Subcutaneous adipose tissue (tissue), 4 donors: ENCODE results near the gene CDC16. TPM values are rescaled to one million over a fixed set of nuclear protein-coding genes. Genes with fewer than 3 reads are reported as not detected.

Source experiments
- CTCF ChIP-seq: fragments of 450-650 bp; IDR thresholded peaks from one replicate; pipeline ENCODE4 v1.5.1; 2016; ENCODE audit warnings: low read depth, mild to moderate bottlenecking, control low read depth, antibody characterized with exemption, moderate library complexity
- total RNA-seq, 4 donors: library from RNA; depleted of rRNA; stranded (reverse); fragments of >200 nt; gene quantifications; one replicate each; pipeline ENCODE4 v1.1.0, GENCODE V29; 2016

CDC16 gene
- total RNA-seq, 4 donors from 2014 or later, result 69.6 to 95.5 (median 91.6) TPM

DNA sequence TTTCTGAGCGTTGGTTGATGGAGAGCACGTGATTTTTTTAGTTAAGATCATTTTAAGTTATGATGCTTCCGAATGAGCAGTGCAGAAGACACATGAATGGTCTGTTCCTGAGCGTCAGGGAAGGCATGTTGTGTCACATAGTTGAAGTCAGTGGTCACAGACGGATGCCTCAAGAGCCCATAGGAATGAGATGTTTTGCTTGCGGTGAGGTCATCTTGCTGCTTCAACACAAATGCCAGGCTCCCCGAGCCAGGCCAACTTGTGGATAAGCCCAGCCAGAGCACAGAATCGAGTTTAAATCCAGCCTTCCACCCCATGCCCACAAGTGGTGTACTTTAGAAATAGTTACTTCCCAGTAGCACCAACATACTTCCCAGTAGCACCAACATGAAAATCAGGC, 52.1 kb downstream of the CDC16 start:
- no peak for TF ChIP-seq CTCF

DNA sequence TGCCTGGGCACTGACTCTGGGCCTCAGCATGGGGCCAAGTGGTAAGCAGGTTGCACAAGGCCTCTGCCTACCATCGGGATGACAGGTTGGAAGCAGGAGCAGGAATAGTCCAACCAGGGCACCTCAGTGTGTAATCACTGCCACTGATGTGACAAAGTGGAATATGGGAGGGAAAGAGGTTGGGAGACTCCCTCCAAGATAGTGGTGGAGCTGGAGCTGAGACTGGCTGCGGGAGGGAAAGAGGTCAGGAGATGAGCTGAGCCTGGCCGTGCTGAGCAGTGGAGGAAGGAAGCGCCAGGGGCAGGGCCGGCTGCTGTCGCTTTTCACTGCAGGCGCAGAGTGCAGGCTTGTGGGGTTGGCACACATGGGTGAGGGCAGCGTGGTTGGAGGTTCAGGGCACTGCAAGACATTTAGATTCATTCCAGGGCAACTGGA, 53.5 kb downstream of the CDC16 start:
- no peak for TF ChIP-seq CTCF

DNA sequence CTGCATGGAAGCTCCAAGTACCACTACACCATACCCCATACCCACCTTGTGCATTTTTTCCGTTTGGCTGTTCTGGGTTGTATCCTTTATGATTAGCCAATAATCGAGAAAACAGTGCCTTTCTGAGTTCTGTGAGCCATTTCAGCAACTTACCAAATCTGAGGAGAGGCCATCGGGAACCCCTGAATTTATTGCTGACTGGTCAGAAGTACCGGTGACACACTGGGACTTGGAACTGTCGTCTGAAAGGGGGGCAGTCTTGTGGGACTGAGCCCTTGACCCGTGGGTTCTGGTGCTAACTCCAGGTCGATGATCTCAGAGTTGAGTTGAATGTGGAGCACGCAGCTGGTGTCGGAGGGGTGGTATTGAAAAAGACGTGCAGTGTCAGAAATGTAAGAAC, 61.8 kb downstream of the CDC16 start:
- no peak for TF ChIP-seq CTCF

GRCh38 chr13:114296902-114297301, 62.2 kb downstream of the CDC16 start:
- TF ChIP-seq CTCF, result no peak

DNA sequence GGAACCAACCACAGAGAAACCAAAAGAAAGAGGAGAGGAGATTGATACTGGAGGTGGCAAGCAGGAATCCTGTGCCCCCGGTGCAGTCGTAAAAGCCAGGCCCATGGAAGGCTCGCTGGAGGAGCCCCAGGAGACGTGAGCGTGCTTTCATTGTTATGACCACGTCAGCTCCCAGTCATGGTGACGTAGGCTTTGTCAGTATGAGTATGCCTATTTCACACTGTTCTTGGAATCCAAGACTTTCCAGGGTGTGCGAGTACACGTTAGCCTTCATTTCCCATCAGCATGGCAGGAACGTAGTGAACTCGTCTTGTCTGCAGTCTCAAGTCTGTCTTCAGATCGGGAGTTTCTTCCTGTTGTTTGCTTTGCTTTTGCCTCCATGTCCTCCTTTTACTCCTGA, 64.2 kb downstream of the CDC16 start:
- TF ChIP-seq CTCF, result no peak

DNA sequence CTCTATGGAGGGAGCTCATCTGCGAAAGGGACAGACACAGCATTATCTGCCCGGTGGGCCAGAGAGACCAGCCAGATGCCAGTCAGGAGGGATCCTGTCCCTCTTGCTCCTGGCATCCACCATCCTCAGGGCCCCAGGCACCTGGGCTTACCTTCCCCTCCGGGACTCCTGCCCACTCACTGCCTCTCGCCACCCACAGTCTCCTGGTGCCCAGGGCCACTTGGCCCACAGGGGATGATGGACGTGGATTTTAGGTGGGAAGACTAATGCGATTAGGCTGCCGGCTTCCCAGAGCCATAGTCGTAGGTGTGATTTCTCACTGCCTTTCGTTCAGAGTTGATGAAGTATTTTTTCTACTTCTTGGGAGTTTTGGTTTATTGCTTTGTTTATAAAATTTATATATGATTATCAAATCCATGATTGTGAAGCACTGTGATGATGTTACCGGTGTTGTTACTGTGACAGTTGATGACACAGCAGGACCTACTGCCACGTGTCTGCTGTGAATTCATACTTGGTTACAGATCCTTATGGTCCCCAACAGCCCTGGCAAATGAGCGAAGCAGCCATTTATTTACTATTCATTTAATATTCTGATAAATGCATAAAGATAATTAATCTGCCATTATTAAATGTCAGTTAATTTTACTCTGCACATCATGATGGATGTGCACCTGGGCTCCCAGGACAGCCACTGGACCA, 65.1 kb downstream of the CDC16 start:
- no peak for TF ChIP-seq CTCF

DNA sequence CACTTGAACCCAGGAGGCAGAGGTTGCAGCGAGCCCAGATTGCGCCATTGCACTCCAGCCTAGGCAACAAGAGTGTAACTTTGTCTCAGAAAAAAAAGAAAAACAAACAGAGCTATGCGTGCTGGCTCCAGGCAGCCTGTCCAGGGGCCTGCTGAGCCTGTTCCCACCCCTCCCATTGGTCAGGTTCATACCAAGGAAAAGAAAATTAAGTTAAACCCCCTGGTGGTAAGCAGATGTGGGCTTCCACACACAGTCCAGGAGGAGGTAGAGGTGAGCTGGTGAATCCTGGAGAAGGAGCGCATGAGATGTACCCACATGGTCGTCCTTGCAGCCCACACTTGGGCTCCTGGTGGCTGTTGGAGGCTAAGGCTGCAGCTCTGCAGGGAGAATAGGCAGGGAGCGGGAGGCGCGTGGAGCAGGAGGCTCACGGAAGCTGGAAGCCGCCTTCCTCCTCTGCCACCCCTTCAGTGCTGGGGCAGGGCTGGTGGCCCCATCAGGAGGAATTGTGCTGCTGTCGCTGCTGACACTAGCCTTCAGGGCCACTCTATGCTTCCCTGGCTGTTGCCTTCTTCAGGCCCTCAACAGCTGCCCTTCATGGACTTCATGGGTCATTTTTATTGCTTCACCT, 69.1 kb downstream of the CDC16 start:
- no peak for TF ChIP-seq CTCF
